IPS-15b (cell line): ENCODE data around the gene AMOTL2.

Experiments
- H3K27me3 ChIP-seq: one replicate; pipeline ENCODE4 v1.6.1; 2013; ENCODE audit warnings: low read length; ENCODE audit not compliant: control insufficient read depth, insufficient read depth
- H3K36me3 ChIP-seq: one replicate; pipeline ENCODE4 v1.6.1; 2013; ENCODE audit warnings: low read length; ENCODE audit not compliant: control insufficient read depth, insufficient read depth
- H3K4me1 ChIP-seq: one replicate; pipeline ENCODE4 v1.6.1; 2013; ENCODE audit warnings: mild to moderate bottlenecking, low read length; ENCODE audit not compliant: control insufficient read depth, insufficient read depth
- H3K4me3 ChIP-seq: one replicate; pipeline ENCODE4 v1.5.1; 2013; ENCODE audit warnings: low read depth, low read length
- H3K9ac ChIP-seq: one replicate; pipeline ENCODE4 v1.6.1; 2013; ENCODE audit warnings: low read depth, mild to moderate bottlenecking, low read length
- H3K9me3 ChIP-seq: one replicate; pipeline ENCODE4 v1.6.1; 2013; ENCODE audit warnings: mild to moderate bottlenecking, low read length; ENCODE audit not compliant: control insufficient read depth, insufficient read depth

The AMOTL2 gene

DNA sequence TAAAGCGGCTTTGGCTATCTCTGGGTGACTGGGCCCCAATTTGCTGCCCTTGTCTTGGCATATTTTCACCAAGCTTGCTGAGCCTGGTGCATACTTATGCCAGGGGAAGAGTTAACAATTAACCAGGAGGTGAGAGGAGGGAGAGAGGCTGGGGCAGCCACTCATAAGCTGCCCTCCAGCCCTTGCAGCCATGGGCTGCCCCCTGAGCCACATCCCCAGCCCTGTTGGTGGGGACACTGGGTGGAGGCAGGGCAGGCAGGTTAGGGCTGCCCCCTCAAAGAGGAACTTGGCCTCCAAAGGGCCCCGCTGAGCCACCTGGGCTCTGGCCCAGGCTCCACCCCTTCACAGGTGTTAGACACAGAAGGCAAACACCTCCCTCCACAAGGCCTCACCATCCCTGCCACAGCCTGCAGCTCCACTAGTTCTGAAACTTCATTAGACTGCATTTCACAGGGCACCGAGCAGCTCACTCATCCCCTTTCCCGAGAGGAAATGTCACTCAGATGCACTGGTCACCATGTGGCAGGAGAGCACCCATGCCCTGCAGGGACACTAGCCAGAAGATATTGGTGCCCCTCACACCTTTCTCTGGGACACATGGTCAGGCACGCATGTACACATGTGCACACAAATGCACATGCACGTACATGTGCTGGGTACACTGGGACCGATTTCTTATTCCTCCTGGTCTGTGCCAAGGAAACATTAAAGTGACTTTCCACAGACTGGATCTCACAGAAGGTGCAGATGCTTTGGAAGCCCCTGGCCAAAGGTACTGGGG, 20.2 kb downstream of the AMOTL2 start:
- Histone ChIP-seq H3K36me3 (peaks cover 24% of the 10 kb centered on the region), H3K4me1 (no peaks in the 10 kb centered on the region), H3K4me3 (no peak overlapping the region), H3K9me3 (no peaks in the 10 kb centered on the region), H3K27me3 (no peaks in the 10 kb centered on the region), H3K9ac (no peak overlapping the region)

- no peaks in the 10 kb centered on the region for H3K27me3 ChIP-seq
- no peak overlapping the region for H3K4me3 ChIP-seq
- H3K9ac ChIP-seq = no peak overlapping the region
- peaks cover 18% of the 10 kb centered on the region for H3K36me3 ChIP-seq
- no peaks in the 10 kb centered on the region for H3K4me1 ChIP-seq
- no peaks in the 10 kb centered on the region for H3K9me3 ChIP-seq
These were observed 20.9 kb downstream of the AMOTL2 start for GRCh38 chr3:134353171-134353825.

DNA sequence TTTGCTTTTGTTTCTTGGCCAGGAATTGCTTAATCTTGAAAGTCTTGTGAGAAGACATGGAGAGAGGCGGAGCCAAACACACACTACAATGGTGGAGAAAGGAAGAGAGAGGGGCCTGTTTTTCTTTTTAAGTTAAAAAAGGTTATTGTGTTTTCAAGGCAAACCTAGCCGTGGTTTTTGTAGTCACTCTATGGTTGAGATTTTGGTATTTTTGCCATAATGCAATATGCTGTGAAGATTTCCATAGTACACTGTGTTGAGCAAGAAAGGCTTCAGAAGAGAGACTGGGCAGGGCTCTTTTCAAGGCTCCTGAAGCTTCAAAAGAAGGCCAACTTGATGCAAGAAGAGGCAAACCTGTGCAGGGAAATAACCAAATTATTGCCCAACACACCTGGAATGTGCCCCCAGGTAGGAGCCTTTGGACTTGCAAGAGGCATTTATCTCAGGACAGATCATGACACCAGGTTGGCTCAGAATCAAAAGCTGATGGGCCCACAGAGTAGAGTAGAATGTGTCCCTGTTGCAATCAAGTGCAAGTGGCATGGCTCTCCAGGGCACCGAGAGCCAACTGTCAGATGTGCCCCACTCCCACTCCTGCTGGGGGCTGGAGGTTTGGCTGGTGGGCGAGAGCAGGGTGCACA, 22.1 kb downstream of the AMOTL2 start:
- no peaks in the 10 kb centered on the region for H3K27me3 ChIP-seq
- no peaks in the 10 kb centered on the region for H3K4me1 ChIP-seq
- H3K9ac ChIP-seq = no peak overlapping the region
- H3K4me3 ChIP-seq = no peak overlapping the region
- peaks cover 9% of the 10 kb centered on the region for H3K36me3 ChIP-seq
- no peaks in the 10 kb centered on the region for H3K9me3 ChIP-seq

- no peaks in the 10 kb centered on the region for H3K4me1 ChIP-seq
- peaks cover 5% of the 10 kb centered on the region for H3K36me3 ChIP-seq
- H3K4me3 ChIP-seq = no peak overlapping the region
- no peak overlapping the region for H3K9ac ChIP-seq
- H3K27me3 ChIP-seq = no peaks in the 10 kb centered on the region
- H3K9me3 ChIP-seq = no peaks in the 10 kb centered on the region
These were observed 22.8 kb downstream of the AMOTL2 start for GRCh38 chr3:134351427-134351826.

- no peaks in the 10 kb centered on the region for H3K27me3 ChIP-seq
- H3K4me1 ChIP-seq = no peaks in the 10 kb centered on the region
- H3K9me3 ChIP-seq = no peaks in the 10 kb centered on the region
- no peak overlapping the region for H3K4me3 ChIP-seq
- H3K36me3 ChIP-seq = peaks cover 5% of the 10 kb centered on the region
- H3K9ac ChIP-seq = no peak overlapping the region
These were observed 23.4 kb downstream of the AMOTL2 start for GRCh38 chr3:134350861-134351311.

- Histone ChIP-seq H3K9ac (no peak overlapping the region), H3K4me3 (no peak overlapping the region), H3K9me3 (no peaks in the 10 kb centered on the region), H3K36me3 (peaks cover 2% of the 10 kb centered on the region), H3K4me1 (no peaks in the 10 kb centered on the region), H3K27me3 (no peaks in the 10 kb centered on the region)
These were observed 24.0 kb downstream of the AMOTL2 start for GRCh38 chr3:134350266-134350665.

- Histone ChIP-seq H3K9ac (no peak overlapping the region), H3K9me3 (no peaks in the 10 kb centered on the region), H3K36me3 (no peaks in the 10 kb centered on the region), H3K27me3 (no peaks in the 10 kb centered on the region), H3K4me1 (no peaks in the 10 kb centered on the region), H3K4me3 (no peak overlapping the region)
These were observed 25.7 kb downstream of the AMOTL2 start for GRCh38 chr3:134348524-134348923.

DNA sequence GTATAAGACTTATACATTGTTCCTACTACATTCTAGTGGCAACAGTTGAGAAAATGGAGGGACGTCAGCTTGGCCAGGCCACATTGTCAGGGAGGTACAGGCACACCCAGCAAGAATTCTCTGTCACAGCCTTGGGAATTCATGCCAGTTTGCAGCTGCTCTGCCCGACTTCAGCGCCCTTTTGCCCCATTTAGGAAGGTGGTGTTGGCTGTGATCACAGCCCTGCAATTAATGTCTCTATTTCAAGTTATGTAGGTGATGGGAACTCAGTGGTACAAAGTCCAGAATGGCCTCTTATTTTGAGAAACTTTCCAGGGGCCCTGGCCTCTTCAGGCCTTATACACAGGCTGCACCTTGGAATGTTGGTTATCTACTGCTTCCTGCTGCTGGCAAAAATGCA, 26.7 kb downstream of the AMOTL2 start:
- no peaks in the 10 kb centered on the region for H3K36me3 ChIP-seq
- H3K4me1 ChIP-seq = no peaks in the 10 kb centered on the region
- no peak overlapping the region for H3K4me3 ChIP-seq
- H3K9me3 ChIP-seq = no peaks in the 10 kb centered on the region
- no peaks in the 10 kb centered on the region for H3K27me3 ChIP-seq
- H3K9ac ChIP-seq = no peak overlapping the region

GRCh38 chr3:134346744-134347143, 27.5 kb downstream of the AMOTL2 start:
- Histone ChIP-seq H3K9me3 (no peaks in the 10 kb centered on the region), H3K36me3 (no peaks in the 10 kb centered on the region), H3K27me3 (no peaks in the 10 kb centered on the region), H3K4me3 (no peak overlapping the region), H3K9ac (no peak overlapping the region), H3K4me1 (no peaks in the 10 kb centered on the region)

DNA sequence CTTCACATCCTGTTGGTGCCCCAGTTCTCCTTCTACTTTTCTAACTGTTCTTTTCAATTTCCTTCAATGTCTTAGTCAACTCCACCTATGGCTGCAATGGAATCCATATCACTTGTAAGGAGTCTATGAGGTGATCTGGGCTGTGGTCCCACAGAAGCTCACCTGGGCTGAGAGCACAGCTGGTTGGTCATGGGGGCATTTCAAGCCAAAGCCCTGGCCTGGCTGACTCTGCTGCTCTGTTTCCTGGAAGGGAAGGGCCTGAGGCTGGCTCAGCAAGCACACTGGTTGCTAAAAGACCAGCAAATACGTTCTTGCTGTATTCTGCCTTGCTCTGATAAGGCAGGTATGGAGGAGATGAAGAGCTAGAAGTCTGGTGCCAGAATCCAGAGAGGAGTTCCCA, 29.0 kb downstream of the AMOTL2 start:
- Histone ChIP-seq H3K27me3 (no peaks in the 10 kb centered on the region), H3K36me3 (no peaks in the 10 kb centered on the region), H3K4me1 (no peaks in the 10 kb centered on the region), H3K9me3 (no peaks in the 10 kb centered on the region), H3K9ac (no peak overlapping the region), H3K4me3 (no peak overlapping the region)

GRCh38 chr3:134344560-134344959, 29.7 kb downstream of the AMOTL2 start:
- H3K27me3 ChIP-seq = no peaks in the 10 kb centered on the region
- no peaks in the 10 kb centered on the region for H3K36me3 ChIP-seq
- no peaks in the 10 kb centered on the region for H3K4me1 ChIP-seq
- no peak overlapping the region for H3K4me3 ChIP-seq
- no peaks in the 10 kb centered on the region for H3K9me3 ChIP-seq
- no peak overlapping the region for H3K9ac ChIP-seq

- no peak overlapping the region for H3K4me3 ChIP-seq
- no peaks in the 10 kb centered on the region for H3K36me3 ChIP-seq
- no peaks in the 10 kb centered on the region for H3K4me1 ChIP-seq
These were observed 32.0 kb downstream of the AMOTL2 start for GRCh38 chr3:134342259-134342658.

More at GRCh38 chr3:134342259-134342658, 32.0 kb downstream of the AMOTL2 start:
- Histone ChIP-seq H3K27me3 (no peaks in the 10 kb centered on the region), H3K9ac (no peak overlapping the region), H3K9me3 (no peaks in the 10 kb centered on the region)
